HepG2 (cell line): Measurements from ENCODE around the gene FAIM2. TPM values are rescaled to one million over a fixed set of nuclear protein-coding genes. Genes with fewer than 3 reads are reported as not detected.

Source experiments
- ATF3 ChIP-seq: sonication (generic); formaldehyde crosslinking; IDR thresholded peaks from 2 replicates; pipeline ENCODE4 v1.4.0; 2020; ENCODE audit warnings: missing genetic modification reagents
- ELF1 ChIP-seq: sonication (generic); formaldehyde crosslinking; IDR thresholded peaks from 2 replicates; pipeline ENCODE4 v1.4.0; 2020; ENCODE audit warnings: missing genetic modification reagents
- FOXK1 ChIP-seq: sonication (generic); formaldehyde crosslinking; IDR thresholded peaks from 2 replicates; pipeline ENCODE4 v1.4.0; 2020; ENCODE audit warnings: low read depth, missing genetic modification reagents, borderline replicate concordance
- HNF1B ChIP-seq: sonication (generic); formaldehyde crosslinking; IDR thresholded peaks from 2 replicates; pipeline ENCODE4 v1.5.1; 2020; ENCODE audit warnings: mild to moderate bottlenecking, moderate library complexity, missing genetic modification reagents
- HNRNPK ChIP-seq: fragments of 200-400 bp; formaldehyde crosslinking; IDR thresholded peaks from 2 replicates; pipeline ENCODE4 v1.6.1; 2018; ENCODE audit warnings: low read length, low read depth, moderate library complexity, mild to moderate bottlenecking; ENCODE audit not compliant: poor library complexity, severe bottlenecking
- HNRNPLL ChIP-seq: fragments of 200-400 bp; formaldehyde crosslinking; IDR thresholded peaks from 2 replicates; pipeline ENCODE4 v1.6.1; 2017; ENCODE audit warnings: mild to moderate bottlenecking, low read depth, low read length; ENCODE audit not compliant: poor library complexity, severe bottlenecking
- KLF6 ChIP-seq: IDR thresholded peaks from 2 replicates; pipeline ENCODE4 v1.8.0; 2016; ENCODE audit warnings: missing biosample characterization, missing genetic modification reagents
- MIER2 ChIP-seq: IDR thresholded peaks from 2 replicates; pipeline ENCODE4 v1.6.1; 2016; ENCODE audit warnings: missing biosample characterization, missing genetic modification reagents
- MTF2 ChIP-seq: sonication (generic); formaldehyde crosslinking; IDR thresholded peaks from 2 replicates; pipeline ENCODE4 v1.5.0; 2020; ENCODE audit warnings: missing genetic modification reagents, borderline replicate concordance
- NCOA1 ChIP-seq: sonication (generic); formaldehyde crosslinking; IDR thresholded peaks from 2 replicates; pipeline ENCODE4 v1.9.0; 2021; ENCODE audit warnings: missing genetic modification reagents
- RXRB ChIP-seq: IDR thresholded peaks from 2 replicates; pipeline ENCODE4 v1.6.1; 2016; ENCODE audit warnings: borderline replicate concordance, missing genetic modification reagents, missing compliant biosample characterization
- SP4 ChIP-seq: sonication (generic); formaldehyde crosslinking; IDR thresholded peaks from 2 replicates; pipeline ENCODE4 v1.8.1; 2023; ENCODE audit warnings: mild to moderate bottlenecking, missing genetic modification reagents
- ZBTB25 ChIP-seq: IDR thresholded peaks from 2 replicates; pipeline ENCODE4 v1.6.1; 2018; ENCODE audit warnings: missing genetic modification reagents
- ZBTB38 ChIP-seq: sonication (generic); formaldehyde crosslinking; IDR thresholded peaks from 2 replicates; pipeline ENCODE4 v1.5.1; 2020; ENCODE audit warnings: mild to moderate bottlenecking, missing genetic modification reagents
- ZBTB44 ChIP-seq: sonication (generic); formaldehyde crosslinking; IDR thresholded peaks from 2 replicates; pipeline ENCODE4 v1.4.0; 2020; ENCODE audit warnings: missing genetic modification reagents
- ZNF431 ChIP-seq: sonication (generic); formaldehyde crosslinking; IDR thresholded peaks from 2 replicates; pipeline ENCODE4 v1.9.0; 2022; ENCODE audit warnings: missing genetic modification reagents, low read depth, mild to moderate bottlenecking, borderline replicate concordance
- ZNF501 ChIP-seq: sonication (generic); formaldehyde crosslinking; IDR thresholded peaks from 2 replicates; pipeline ENCODE4 v1.5.1; 2020; ENCODE audit warnings: mild to moderate bottlenecking, moderate library complexity, missing genetic modification reagents
- ZNF761 ChIP-seq: sonication (generic); formaldehyde crosslinking; conservative IDR thresholded peaks from 2 replicates; pipeline ENCODE4 v1.4.0; 2020; ENCODE audit warnings: mild to moderate bottlenecking, missing genetic modification reagents
- ZNF772 ChIP-seq: sonication (generic); formaldehyde crosslinking; IDR thresholded peaks from 2 replicates; pipeline ENCODE4 v1.5.0; 2020; ENCODE audit warnings: mild to moderate bottlenecking, missing genetic modification reagents
- ZSCAN9 ChIP-seq: IDR thresholded peaks from 2 replicates; pipeline ENCODE4 v1.6.1; 2016; ENCODE audit warnings: borderline replicate concordance
- polyA plus RNA-seq, 8 experiments: library from polyadenylated mRNA; depleted of rRNA in 3 of 8; stranded (reverse) in 7 of 8; unstranded in 1 of 8; fragments of >200 nt; fragmentation: Illumina TruSeq in 4 of 8; extraction: Trizol in 4 of 8; gene quantifications; 2 replicates each; pipeline versions ENCODE4 v1.2.1 to v1.2.3, GENCODE V29; 2011 to 2016; ENCODE audit warnings: low read depth in 4 of 8, missing spikeins in 1 of 8, mixed read lengths in 1 of 8; ENCODE audit not compliant: insufficient read depth in 1 of 8
- total RNA-seq, 5 experiments: library from RNA; depleted of rRNA; stranded (reverse); fragments of >200 nt; fragmentation: Illumina TruSeq; extraction: Trizol; gene quantifications; 2 replicates each; pipeline ENCODE4 v1.2.3, GENCODE V29; 2016; ENCODE audit warnings: low read depth in 1 of 5

Gene FAIM2
- total and polyA plus RNA-seq, 2 of the 13 experiments (the other 11 are each of a cell fraction or from before 2014, with no cell fraction given), result not detected

GRCh38 chr12:49828133-49829091, 75.3 kb downstream of the FAIM2 start, which contains the start of gene NCKAP5L (continued):
- TF ChIP-seq ZBTB44 (CRISPR knock-in tag), result no peak
- 0 out of 2 replicates have a peak, but pooled peaks have one; percentile 45 for TF ChIP-seq ZNF431 (CRISPR knock-in tag)
- TF ChIP-seq SP4 (CRISPR knock-in tag), result peak; percentile 90
- peak; percentile 22; the same call in 1 of the 2 replicates for TF ChIP-seq RXRB (CRISPR knock-in tag)
- TF ChIP-seq MIER2 (CRISPR knock-in tag), result peak; percentile 10; the same call in 1 of the 2 replicates
- TF ChIP-seq HNRNPK, result peak; percentile 36
- TF ChIP-seq MTF2 (CRISPR knock-in tag), result peak; percentile 80; the same call in 1 of the 2 replicates
- TF ChIP-seq KLF6 (CRISPR knock-in tag), result peak; percentile 49; the same call in 1 of the 2 replicates
- TF ChIP-seq ZBTB25 (CRISPR knock-in tag), result peak; percentile 53; the same call in 1 of the 2 replicates
- peak; percentile 38; the same call in 1 of the 2 replicates for TF ChIP-seq FOXK1 (CRISPR knock-in tag)
- TF ChIP-seq ZBTB38 (CRISPR knock-in tag), result peak; percentile 24; the same call in 1 of the 2 replicates
- peak; percentile 78 for TF ChIP-seq ZNF501 (CRISPR knock-in tag)
- TF ChIP-seq NCOA1, result no peak
- peak; percentile 90 for TF ChIP-seq ELF1
- TF ChIP-seq HNRNPLL, result peak; percentile 57
- no peak for TF ChIP-seq ATF3 (CRISPR knock-in tag)
- TF ChIP-seq ZNF761 (CRISPR knock-in tag), result no peak
- peak; percentile 68; the same call in 1 of the 2 replicates for TF ChIP-seq ZNF772
- TF ChIP-seq ZSCAN9 (CRISPR knock-in tag), result 0 out of 2 replicates have a peak, but pooled peaks have one; percentile 41
- peak; percentile 63 for TF ChIP-seq HNF1B (CRISPR knock-in tag)
